ENCODE data around the gene KIF13A. TPM values are rescaled to one million over a fixed set of nuclear protein-coding genes. Genes with fewer than 3 reads are reported as not detected.

Gene KIF13A
- total RNA-seq, 2 experiments from 2014 or later: not detected

- no peak overlapping the region for H3K27ac Mint-ChIP-seq
These were observed 12.7 kb downstream of the KIF13A start for GRCh38 chr6:17974570-17975368.

GRCh38 chr6:17972978-17973622 is 14.3 kb downstream of the KIF13A start:
- Mint-ChIP-seq H3K36me3 (ENCODE audit: low read depth) (no peaks in the 10 kb centered on the region), H3K9me3 (no peaks in the 10 kb centered on the region), H3K4me3 (no peak overlapping the region), H3K27me3 (ENCODE audit: low read depth) (peaks cover 11% of the 10 kb centered on the region), H3K27ac (no peak overlapping the region), H3K4me1 (ENCODE audit: low read depth) (no peaks in the 10 kb centered on the region)
- intact Hi-C loops (cut with micrococcal nuclease): no loop called here
- DNase-seq: no peak
- CTCF ChIA-PET: no interaction called here

More at GRCh38 chr6:17974570-17975368, 12.7 kb downstream of the KIF13A start:
- H3K9me3 Mint-ChIP-seq: no peaks in the 10 kb centered on the region
- intact Hi-C loops (cut with micrococcal nuclease): no loop called here
- no peaks in the 10 kb centered on the region for H3K4me1 Mint-ChIP-seq (ENCODE audit: low read depth)
- H3K27me3 Mint-ChIP-seq (ENCODE audit: low read depth): peaks cover 16% of the 10 kb centered on the region
- no peak overlapping the region for H3K4me3 Mint-ChIP-seq
- no peak for DNase-seq
- CTCF ChIA-PET: interaction anchor here (1.0 kb wide), 1 partner anchor 147 kb away, joined by 4 read pairs; the partner anchor contains the start of gene NHLRC1
- no peaks in the 10 kb centered on the region for H3K36me3 Mint-ChIP-seq (ENCODE audit: low read depth)

GRCh38 chr6:17972074-17972952 is 15.1 kb downstream of the KIF13A start:
- CTCF ChIA-PET: no interaction called here
- H3K27me3 Mint-ChIP-seq (ENCODE audit: low read depth): peaks cover 11% of the 10 kb centered on the region
- intact Hi-C loops (cut with micrococcal nuclease): no loop called here
- no peak overlapping the region for H3K4me3 Mint-ChIP-seq
- no peak for DNase-seq
- H3K4me1 Mint-ChIP-seq (ENCODE audit: low read depth): no peaks in the 10 kb centered on the region
- no peak overlapping the region for H3K27ac Mint-ChIP-seq
- H3K9me3 Mint-ChIP-seq: no peaks in the 10 kb centered on the region
- H3K36me3 Mint-ChIP-seq (ENCODE audit: low read depth): no peaks in the 10 kb centered on the region

DNA sequence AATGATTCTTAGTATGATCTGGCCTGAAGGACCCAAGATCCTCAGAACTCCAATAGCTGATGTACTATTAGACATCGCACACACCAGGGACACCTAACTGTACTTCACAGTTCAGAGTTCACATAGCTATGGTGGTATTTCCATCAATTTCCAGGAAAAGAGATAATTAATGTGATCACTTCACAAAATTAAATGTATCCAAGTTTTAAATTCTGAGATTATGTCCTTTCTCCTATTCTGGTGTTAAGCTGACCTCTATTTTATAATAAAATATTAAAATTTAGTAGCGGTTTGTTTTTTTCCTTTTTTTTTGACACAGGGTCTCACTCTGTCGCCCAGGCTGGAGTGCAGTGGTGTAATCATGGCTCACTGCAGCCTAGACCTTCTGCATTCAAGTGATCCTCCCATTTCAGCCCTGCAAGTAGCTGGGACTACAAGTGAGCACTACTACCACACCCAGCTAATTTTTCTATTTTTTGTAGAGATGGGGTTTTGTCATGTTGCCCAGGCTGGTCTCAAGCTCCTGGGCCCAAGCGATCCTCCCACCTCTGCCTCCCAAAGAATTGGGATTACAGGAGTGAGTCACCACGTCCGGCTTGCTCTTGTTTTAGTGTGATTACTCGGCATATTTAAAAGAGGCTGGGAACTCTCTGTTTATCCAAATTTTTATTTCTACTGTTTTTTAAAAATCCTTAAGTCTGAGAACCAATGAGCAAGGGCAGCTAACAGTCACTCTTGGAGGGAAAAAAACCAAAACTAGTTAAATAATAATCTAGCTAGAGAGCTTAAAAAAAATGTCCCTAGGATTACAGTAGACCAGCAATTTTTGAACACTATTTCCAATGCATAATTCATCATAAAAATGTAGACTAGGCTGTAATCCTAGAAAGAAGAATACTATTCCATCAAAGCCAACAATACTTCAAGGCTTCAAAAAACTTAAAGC is 16.0 kb downstream of the KIF13A start:
- Mint-ChIP-seq H3K27ac (no peak overlapping the region), H3K27me3 (ENCODE audit: low read depth) (peaks cover 16% of the 10 kb centered on the region), H3K9me3 (no peaks in the 10 kb centered on the region), H3K4me3 (no peak overlapping the region), H3K4me1 (ENCODE audit: low read depth) (no peaks in the 10 kb centered on the region), H3K36me3 (ENCODE audit: low read depth) (no peaks in the 10 kb centered on the region)
- DNase-seq: no peak
- CTCF ChIA-PET: no interaction called here
- intact Hi-C loops (cut with micrococcal nuclease): no loop called here

DNA sequence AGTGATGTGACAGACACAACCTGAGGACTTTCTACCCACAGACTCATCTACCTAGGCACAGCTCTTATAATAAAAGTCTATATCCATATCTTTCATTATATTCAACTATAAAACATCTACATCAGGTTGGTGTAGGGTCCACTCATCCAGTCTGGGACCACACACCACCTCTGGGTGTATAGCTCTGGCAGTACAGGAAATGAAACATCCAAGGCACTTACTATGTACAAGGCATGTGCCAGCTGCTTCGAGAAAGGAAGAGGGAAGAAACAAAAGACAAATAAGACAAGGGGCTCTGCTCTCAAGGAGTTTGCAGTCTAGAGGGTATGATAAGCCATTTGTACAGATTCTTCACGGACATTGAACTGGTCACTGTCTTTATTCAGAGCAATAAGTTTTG is 18.6 kb downstream of the KIF13A start:
- Mint-ChIP-seq H3K4me3 (no peak overlapping the region), H3K9me3 (no peaks in the 10 kb centered on the region)

DNA sequence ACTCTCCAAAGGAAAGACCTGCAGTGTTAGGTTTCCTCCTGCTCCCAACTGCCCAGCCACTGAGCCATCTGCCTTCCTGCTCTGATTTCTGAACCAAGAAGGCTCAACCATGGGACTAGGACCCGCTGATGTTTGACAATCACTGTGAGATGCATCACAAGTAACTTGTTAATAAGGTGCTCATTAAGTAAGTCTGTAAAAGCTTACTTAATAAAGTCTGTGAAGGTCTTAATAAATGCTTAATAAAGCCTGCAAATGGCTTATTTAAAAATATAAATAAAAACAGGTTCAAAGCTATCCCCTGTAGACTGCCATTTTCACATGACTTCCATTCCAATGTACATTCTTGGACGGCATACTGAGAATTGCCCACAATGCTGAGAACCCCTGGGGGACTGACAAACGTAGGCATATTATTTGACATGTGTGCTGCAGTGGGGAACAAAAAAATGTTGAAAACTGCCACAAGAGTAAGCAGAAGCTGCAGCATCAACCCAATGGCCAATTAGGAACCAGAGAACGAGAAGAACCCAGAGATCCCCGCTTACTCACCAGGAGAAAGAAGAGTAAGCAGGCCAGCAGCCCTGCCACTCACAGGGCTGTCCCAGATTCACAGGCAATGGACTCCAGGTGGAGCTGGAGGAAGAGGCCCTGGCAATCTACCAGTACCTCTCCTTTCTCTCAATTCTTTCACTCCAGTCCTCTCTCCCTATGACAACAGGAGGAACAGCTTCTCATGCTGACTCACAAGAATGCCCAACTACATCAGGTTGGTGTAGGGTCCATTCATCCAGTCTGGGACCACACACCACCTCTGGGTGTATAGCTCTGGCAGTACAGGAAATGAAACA is 19.5 kb downstream of the KIF13A start:
- intact Hi-C loops (cut with micrococcal nuclease): no loop called here
- no peaks in the 10 kb centered on the region for H3K9me3 Mint-ChIP-seq
- DNase-seq: no peak
- H3K4me1 Mint-ChIP-seq (ENCODE audit: low read depth): no peaks in the 10 kb centered on the region
- CTCF ChIA-PET: no interaction called here
- peaks cover 11% of the 10 kb centered on the region for H3K27me3 Mint-ChIP-seq (ENCODE audit: low read depth)
- H3K27ac Mint-ChIP-seq: no peak overlapping the region
- no peak overlapping the region for H3K4me3 Mint-ChIP-seq
- no peaks in the 10 kb centered on the region for H3K36me3 Mint-ChIP-seq (ENCODE audit: low read depth)

More for the DNA sequence above, 18.6 kb downstream of the KIF13A start:
- peaks cover 13% of the 10 kb centered on the region for H3K27me3 Mint-ChIP-seq (ENCODE audit: low read depth)
- H3K4me1 Mint-ChIP-seq (ENCODE audit: low read depth): no peaks in the 10 kb centered on the region
- intact Hi-C loops (cut with micrococcal nuclease): no loop called here
- no peaks in the 10 kb centered on the region for H3K36me3 Mint-ChIP-seq (ENCODE audit: low read depth)
- no peak overlapping the region for H3K27ac Mint-ChIP-seq
- no peak for DNase-seq
- CTCF ChIA-PET: no interaction called here

DNA sequence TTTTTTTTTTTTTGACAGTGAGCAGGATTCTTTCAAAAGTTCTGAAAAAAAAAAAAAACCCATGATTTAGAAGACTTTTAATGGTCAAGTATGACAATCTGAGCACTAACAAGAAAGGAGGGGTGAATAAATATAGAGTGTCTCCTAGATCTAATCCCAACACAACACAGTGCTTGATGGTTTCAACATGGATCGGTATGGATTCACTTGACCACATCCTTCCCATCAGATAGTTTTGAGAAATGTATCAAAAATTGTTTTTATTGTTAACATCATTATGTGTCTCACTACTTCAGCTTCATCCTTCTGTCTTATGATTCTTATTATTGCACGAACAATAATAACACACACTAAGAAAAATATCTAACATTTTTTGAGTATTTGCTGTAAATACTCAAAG is 21.0 kb downstream of the KIF13A start:
- no peak overlapping the region for H3K27ac Mint-ChIP-seq
- H3K4me3 Mint-ChIP-seq: no peak overlapping the region
- no peaks in the 10 kb centered on the region for H3K36me3 Mint-ChIP-seq (ENCODE audit: low read depth)
- no peaks in the 10 kb centered on the region for H3K4me1 Mint-ChIP-seq (ENCODE audit: low read depth)
- H3K27me3 Mint-ChIP-seq (ENCODE audit: low read depth): peaks cover 14% of the 10 kb centered on the region
- DNase-seq: no peak
- CTCF ChIA-PET: no interaction called here
- intact Hi-C loops (cut with micrococcal nuclease): no loop called here
- no peaks in the 10 kb centered on the region for H3K9me3 Mint-ChIP-seq

DNA sequence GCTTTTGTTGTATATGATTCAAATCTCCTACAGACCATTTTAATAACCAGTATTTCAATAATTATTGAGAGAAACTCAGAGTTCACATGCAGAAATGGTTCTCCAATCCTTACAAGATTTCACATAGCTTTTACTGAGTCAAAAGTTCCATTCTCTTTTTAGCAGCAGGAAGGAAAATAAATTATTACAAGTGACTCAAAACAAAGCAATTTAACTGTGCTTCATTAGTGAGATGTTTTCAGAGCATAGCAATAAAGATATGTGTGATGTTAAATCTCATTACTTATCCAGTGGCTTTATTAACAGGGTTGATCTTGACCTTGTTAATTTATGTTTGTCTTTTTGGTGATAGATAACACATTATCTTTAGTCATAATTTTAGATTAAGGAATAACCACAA is 22.0 kb downstream of the KIF13A start:
- Mint-ChIP-seq H3K27me3 (ENCODE audit: low read depth) (peaks cover 19% of the 10 kb centered on the region), H3K4me1 (ENCODE audit: low read depth) (no peaks in the 10 kb centered on the region), H3K4me3 (no peak overlapping the region), H3K27ac (no peak overlapping the region), H3K9me3 (no peaks in the 10 kb centered on the region), H3K36me3 (ENCODE audit: low read depth) (no peaks in the 10 kb centered on the region)
- CTCF ChIA-PET: no interaction called here
- DNase-seq: no peak
- intact Hi-C loops (cut with micrococcal nuclease): no loop called here

- Mint-ChIP-seq H3K27me3 (ENCODE audit: low read depth) (peaks cover 22% of the 10 kb centered on the region), H3K4me3 (no peak overlapping the region), H3K9me3 (no peaks in the 10 kb centered on the region), H3K4me1 (ENCODE audit: low read depth) (no peaks in the 10 kb centered on the region), H3K36me3 (ENCODE audit: low read depth) (no peaks in the 10 kb centered on the region), H3K27ac (no peak overlapping the region)
- CTCF ChIA-PET: no interaction called here
- intact Hi-C loops (cut with micrococcal nuclease): no loop called here
- DNase-seq: no peak
These were observed 22.8 kb downstream of the KIF13A start for GRCh38 chr6:17964633-17965032.

DNA sequence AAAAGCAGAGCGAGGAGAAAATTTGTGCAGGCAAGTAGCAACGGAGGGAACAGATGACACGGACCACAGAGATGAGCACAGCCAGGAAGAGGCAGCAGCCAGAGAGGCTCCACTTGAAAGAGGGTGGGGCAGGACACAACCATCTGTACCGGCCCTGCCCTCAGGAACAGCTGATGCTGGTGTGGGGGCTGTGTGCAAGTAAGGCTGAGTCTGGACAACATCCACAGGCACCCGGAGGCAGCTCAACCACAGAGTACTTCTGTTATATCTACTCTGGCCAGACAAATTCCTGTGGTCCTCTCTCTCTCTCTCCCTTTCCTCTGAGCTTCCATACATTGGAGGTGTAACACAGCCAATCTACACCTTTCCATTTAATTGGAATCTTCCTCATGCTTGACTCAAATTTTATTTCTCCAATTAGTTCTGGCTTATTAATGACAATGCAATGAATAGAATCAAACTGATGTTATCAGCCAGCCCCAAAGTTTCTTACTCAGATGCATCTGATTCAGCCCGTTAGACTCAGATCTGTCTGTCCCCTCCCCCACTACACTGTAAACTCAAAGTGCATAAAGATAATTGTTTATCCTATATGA is 24.9 kb downstream of the KIF13A start:
- CTCF ChIA-PET: interaction anchor here (0.5 kb wide), 1 partner anchor 518 kb away, joined by 4 read pairs; no protein-coding TSS in a partner anchor
- no peak overlapping the region for H3K4me3 Mint-ChIP-seq

DNA sequence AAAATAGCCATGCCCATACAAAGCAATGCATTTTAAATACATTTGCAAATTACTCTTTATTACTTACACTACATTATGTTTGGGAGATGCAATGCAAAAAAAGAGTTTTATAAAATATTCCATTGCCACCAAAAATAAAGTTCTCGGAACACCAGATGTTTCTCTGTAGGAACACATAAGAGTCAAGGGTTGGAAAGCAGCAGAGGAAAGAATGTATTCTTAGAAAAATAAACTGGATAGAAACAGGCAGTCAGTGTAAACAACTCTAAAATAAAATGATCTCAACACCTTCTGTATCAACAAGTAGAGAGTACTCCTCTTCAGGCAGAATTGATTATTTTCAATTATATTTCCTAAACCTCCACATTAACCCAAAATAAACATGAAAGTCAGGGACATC is 28.1 kb downstream of the KIF13A start:
- Mint-ChIP-seq H3K36me3 (ENCODE audit: low read depth) (no peaks in the 10 kb centered on the region), H3K27ac (no peak overlapping the region), H3K9me3 (no peaks in the 10 kb centered on the region), H3K4me3 (no peak overlapping the region), H3K4me1 (ENCODE audit: low read depth) (no peaks in the 10 kb centered on the region), H3K27me3 (ENCODE audit: low read depth) (peaks cover 38% of the 10 kb centered on the region)
- CTCF ChIA-PET: no interaction called here
- no peak for DNase-seq
- intact Hi-C loops (cut with micrococcal nuclease): no loop called here

More for the DNA sequence above, 24.9 kb downstream of the KIF13A start:
- H3K27me3 Mint-ChIP-seq (ENCODE audit: low read depth): peaks cover 35% of the 10 kb centered on the region
- no peaks in the 10 kb centered on the region for H3K36me3 Mint-ChIP-seq (ENCODE audit: low read depth)
- H3K4me1 Mint-ChIP-seq (ENCODE audit: low read depth): no peaks in the 10 kb centered on the region
- no peak for DNase-seq
- intact Hi-C loops (cut with micrococcal nuclease): no loop called here
- H3K9me3 Mint-ChIP-seq: no peaks in the 10 kb centered on the region
- H3K27ac Mint-ChIP-seq: no peak overlapping the region
